ENCODE data around the gene SPPL3. TPM values are rescaled to one million over a fixed set of nuclear protein-coding genes. Genes with fewer than 3 reads are reported as not detected.
"Not testable (repeated sequence)": the region's sequence is repeated elsewhere in the genome, so short reads cannot be mapped to it uniquely, and the experiment has no call there.

The SPPL3 gene, protein sequence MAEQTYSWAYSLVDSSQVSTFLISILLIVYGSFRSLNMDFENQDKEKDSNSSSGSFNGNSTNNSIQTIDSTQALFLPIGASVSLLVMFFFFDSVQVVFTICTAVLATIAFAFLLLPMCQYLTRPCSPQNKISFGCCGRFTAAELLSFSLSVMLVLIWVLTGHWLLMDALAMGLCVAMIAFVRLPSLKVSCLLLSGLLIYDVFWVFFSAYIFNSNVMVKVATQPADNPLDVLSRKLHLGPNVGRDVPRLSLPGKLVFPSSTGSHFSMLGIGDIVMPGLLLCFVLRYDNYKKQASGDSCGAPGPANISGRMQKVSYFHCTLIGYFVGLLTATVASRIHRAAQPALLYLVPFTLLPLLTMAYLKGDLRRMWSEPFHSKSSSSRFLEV
- total RNA-seq, result 10.9 TPM
- polyA plus RNA-seq, result 22.4 TPM
- long read RNA-seq, donor 1, result 0 reads
- long read RNA-seq, donor 2, result 0 reads
- long read RNA-seq, donor 3, full-length matches to known transcripts, result 14 of 14 reads
- long read RNA-seq, donor 3, partial matches to known transcripts, result 0 of 14 reads
- long read RNA-seq, donor 3, other reads (novel, unspliced or antisense), result 0 of 14 reads
- long read RNA-seq, donor 4, full-length matches to known transcripts, result 3 of 3 reads
- long read RNA-seq, donor 4, partial matches to known transcripts, result 0 of 3 reads
- long read RNA-seq, donor 4, other reads (novel, unspliced or antisense), result 0 of 3 reads
- long read RNA-seq, donor 5, full-length matches to known transcripts, result 12 of 12 reads
- long read RNA-seq, donor 5, partial matches to known transcripts, result 0 of 12 reads
- long read RNA-seq, donor 5, other reads (novel, unspliced or antisense), result 0 of 12 reads
- long read RNA-seq, donor 6, full-length matches to known transcripts, result 8 of 8 reads
- long read RNA-seq, donor 6, partial matches to known transcripts, result 0 of 8 reads
- long read RNA-seq, donor 6, other reads (novel, unspliced or antisense), result 0 of 8 reads
- long read RNA-seq, donor 7, full-length matches to known transcripts, result 11 of 11 reads
- long read RNA-seq, donor 7, partial matches to known transcripts, result 0 of 11 reads
- long read RNA-seq, donor 7, other reads (novel, unspliced or antisense), result 0 of 11 reads
- long read RNA-seq, donor 8, full-length matches to known transcripts, result 3 of 3 reads
- long read RNA-seq, donor 8, partial matches to known transcripts, result 0 of 3 reads
- long read RNA-seq, donor 8, other reads (novel, unspliced or antisense), result 0 of 3 reads
- long read RNA-seq, donor 9, full-length matches to known transcripts, result 8 of 8 reads
- long read RNA-seq, donor 9, partial matches to known transcripts, result 0 of 8 reads
- long read RNA-seq, donor 9, other reads (novel, unspliced or antisense), result 0 of 8 reads
- long read RNA-seq, donor 10, full-length matches to known transcripts, result 8 of 8 reads
- long read RNA-seq, donor 10, partial matches to known transcripts, result 0 of 8 reads
- long read RNA-seq, donor 10, other reads (novel, unspliced or antisense), result 0 of 8 reads

- 1% methylated on average over 65 of the region's 66 CpGs for WGBS
- peak; percentile 72 to 97 (median 93) for DNase-seq (ENCODE audit: low read depth in 6 of 9, low spot score in 9 of 9)
Observed at GRCh38 chr12:120904197-120904773, at the start of gene SPPL3. TSS of gene SPPL3 (minus strand) at chr12:120904358. CDS start at chr12:120903867, 491 bp downstream.

GRCh38 chr12:120950807-120951206, 46.6 kb upstream of the SPPL3 start:
- Histone ChIP-seq H3K9me3 (ENCODE audit: control insufficient read depth in 2 of 2, insufficient read depth in 1 of 2, low read length in 1 of 2) (peaks cover 0 to 5% of the 10 kb centered on the region in 2 donors), H3K36me3 (ENCODE audit: control insufficient read depth in 2 of 2, insufficient read depth in 2 of 2, low read length in 1 of 2) (no peaks in the 10 kb centered on the region), H3K4me1 (ENCODE audit: control insufficient read depth in 2 of 2, insufficient read depth in 2 of 2, low read length in 2 of 2) (no peaks in the 10 kb centered on the region), H3K27me3 (ENCODE audit: control insufficient read depth in 2 of 2, insufficient read depth in 1 of 2, low read length in 1 of 2) (no peaks in the 10 kb centered on the region), H3K4me3 (ENCODE audit: low read length in 2 of 2) (no peak overlapping the region), H3K27ac (ENCODE audit: low read depth in 1 of 2, low read length in 1 of 2) (no peak overlapping the region)
- no peak for DNase-seq (ENCODE audit: low read depth in 6 of 9, low spot score in 9 of 9)
- WGBS, result 98% methylated on average over 5 of the region's 5 CpGs

More at GRCh38 chr12:120904197-120904773, at the start of gene SPPL3:
- Histone ChIP-seq H3K9me3 (ENCODE audit: control insufficient read depth in 2 of 2, insufficient read depth in 1 of 2, low read length in 1 of 2) (no peaks in the 10 kb centered on the region), H3K27me3 (ENCODE audit: control insufficient read depth in 2 of 2, insufficient read depth in 1 of 2, low read length in 1 of 2) (no peaks in the 10 kb centered on the region), H3K36me3 (ENCODE audit: control insufficient read depth in 2 of 2, insufficient read depth in 2 of 2, low read length in 1 of 2) (peaks cover 6 to 14% of the 10 kb centered on the region in 2 donors), H3K4me1 (ENCODE audit: control insufficient read depth in 2 of 2, insufficient read depth in 2 of 2, low read length in 2 of 2) (peaks cover 6 to 27% of the 10 kb centered on the region in 2 donors), H3K4me3 (ENCODE audit: low read length in 2 of 2) (peak within 1 kb of the TSS; percentile 88 to 98), H3K27ac (ENCODE audit: low read depth in 1 of 2, low read length in 1 of 2) (peak within 1 kb of the TSS; percentile 77 to 95)

DNA sequence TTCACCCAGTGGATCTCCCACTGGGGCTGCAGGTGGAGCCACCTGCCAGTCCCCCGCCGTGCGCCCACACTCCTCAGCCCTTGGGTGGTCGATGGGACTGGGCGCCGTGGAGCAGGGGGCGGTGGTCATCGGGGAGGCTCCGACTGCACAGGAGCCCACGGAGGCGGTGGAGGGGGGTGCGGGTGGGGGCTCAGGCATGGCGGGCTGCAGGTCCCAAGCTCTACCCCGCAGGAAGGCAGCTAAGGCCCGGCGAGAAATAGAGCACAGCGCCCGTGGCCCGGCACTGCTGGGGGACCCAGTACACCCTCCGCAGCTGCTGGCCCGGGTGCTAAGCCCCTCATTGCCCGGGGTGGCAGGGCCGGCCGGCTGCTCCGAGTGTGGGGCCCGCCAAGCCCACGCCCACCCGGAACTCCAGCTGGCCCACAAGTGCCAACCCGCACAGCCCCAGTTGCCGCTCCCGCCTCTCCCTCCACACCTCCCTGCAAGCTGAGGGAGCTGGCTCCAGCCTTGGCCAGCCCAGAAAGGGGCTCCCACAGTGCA, 46.2 kb upstream of the SPPL3 start:
- not testable (repeated sequence) for H3K27me3 ChIP-seq (ENCODE audit: control insufficient read depth in 2 of 2, insufficient read depth in 1 of 2, low read length in 1 of 2); DNase-seq (ENCODE audit: low read depth in 6 of 9, low spot score in 9 of 9); H3K9me3 ChIP-seq (ENCODE audit: control insufficient read depth in 2 of 2, insufficient read depth in 1 of 2, low read length in 1 of 2); H3K4me1 ChIP-seq (ENCODE audit: control insufficient read depth in 2 of 2, insufficient read depth in 2 of 2, low read length in 2 of 2); H3K4me3 ChIP-seq (ENCODE audit: low read length in 2 of 2); H3K27ac ChIP-seq (ENCODE audit: low read depth in 1 of 2, low read length in 1 of 2); H3K36me3 ChIP-seq (ENCODE audit: control insufficient read depth in 2 of 2, insufficient read depth in 2 of 2, low read length in 1 of 2)
- 94% methylated on average over 31 of the region's 31 CpGs for WGBS

- H3K4me3 ChIP-seq (ENCODE audit: low read length in 2 of 2); H3K36me3 ChIP-seq (ENCODE audit: control insufficient read depth in 2 of 2, insufficient read depth in 2 of 2, low read length in 1 of 2); DNase-seq (ENCODE audit: low read depth in 6 of 9, low spot score in 9 of 9); H3K4me1 ChIP-seq (ENCODE audit: control insufficient read depth in 2 of 2, insufficient read depth in 2 of 2, low read length in 2 of 2); H3K27me3 ChIP-seq (ENCODE audit: control insufficient read depth in 2 of 2, insufficient read depth in 1 of 2, low read length in 1 of 2); H3K9me3 ChIP-seq (ENCODE audit: control insufficient read depth in 2 of 2, insufficient read depth in 1 of 2, low read length in 1 of 2); H3K27ac ChIP-seq (ENCODE audit: low read depth in 1 of 2, low read length in 1 of 2): not testable (repeated sequence)
- WGBS, result 85% methylated on average over 6 of the region's 6 CpGs
Observed at GRCh38 chr12:120945516-120945915, 41.4 kb upstream of the SPPL3 start.

DNA sequence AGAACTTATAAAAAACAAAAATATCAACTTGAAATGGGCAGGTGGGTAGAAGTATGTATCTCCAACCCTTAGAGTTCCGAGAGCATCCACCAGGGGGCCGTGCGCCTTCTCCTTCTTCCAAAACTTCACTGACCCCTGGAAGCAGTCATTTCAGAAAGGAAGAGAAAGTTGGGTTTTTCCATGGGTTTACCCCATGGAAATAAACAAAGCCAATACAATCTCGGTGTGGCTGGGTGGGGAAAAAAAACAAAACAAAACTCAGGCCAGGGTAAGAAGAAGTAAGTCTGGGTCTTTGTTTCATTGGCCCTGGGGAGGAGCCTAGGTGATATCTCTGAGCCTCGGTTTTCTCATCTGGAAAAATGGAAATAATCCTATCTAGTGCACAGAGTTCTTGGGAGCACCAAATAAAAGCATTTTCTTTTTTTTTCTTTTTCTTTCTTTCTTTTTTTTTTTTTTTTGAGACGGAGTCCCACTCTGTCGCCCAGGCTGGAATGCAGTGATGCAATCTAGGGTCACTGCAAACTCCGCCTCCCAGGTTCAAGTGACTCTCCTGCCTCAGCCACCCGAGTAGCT, 40.6 kb upstream of the SPPL3 start:
- no peaks in the 10 kb centered on the region for H3K27me3 ChIP-seq (ENCODE audit: control insufficient read depth in 2 of 2, insufficient read depth in 1 of 2, low read length in 1 of 2)
- WGBS, result 63% methylated on average over 9 of the region's 9 CpGs
- no peaks in the 10 kb centered on the region for H3K36me3 ChIP-seq (ENCODE audit: control insufficient read depth in 2 of 2, insufficient read depth in 2 of 2, low read length in 1 of 2)
- H3K27ac ChIP-seq (ENCODE audit: low read depth in 1 of 2, low read length in 1 of 2), result no peak overlapping the region
- peak in 7 of 9 donors; percentile 34 to 74 (median 50) for DNase-seq (ENCODE audit: low read depth in 6 of 9, low spot score in 9 of 9)
- H3K4me3 ChIP-seq (ENCODE audit: low read length in 2 of 2), result no peak overlapping the region
- peaks cover 0 to 2% of the 10 kb centered on the region in 2 donors for H3K4me1 ChIP-seq (ENCODE audit: control insufficient read depth in 2 of 2, insufficient read depth in 2 of 2, low read length in 2 of 2)
- H3K9me3 ChIP-seq (ENCODE audit: control insufficient read depth in 2 of 2, insufficient read depth in 1 of 2, low read length in 1 of 2), result no peaks in the 10 kb centered on the region

DNA sequence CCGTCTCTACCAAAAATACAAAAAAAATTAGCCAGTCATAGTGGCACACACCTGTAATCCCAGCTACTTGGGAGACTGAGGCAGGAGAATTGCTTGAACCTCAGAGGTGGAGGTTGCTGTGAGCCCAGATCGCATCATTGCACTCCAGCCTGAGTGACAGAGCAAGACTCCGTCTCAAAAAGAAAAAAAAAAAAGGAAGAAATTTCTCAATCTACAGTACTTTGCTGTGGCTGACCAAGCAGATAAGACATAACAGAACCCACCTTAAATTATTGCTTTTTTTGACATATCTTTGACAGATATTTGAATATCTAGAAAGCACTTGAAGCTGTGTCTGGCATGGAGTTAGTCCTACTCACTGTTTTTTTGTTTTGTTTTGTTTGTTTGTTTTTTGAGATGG, 39.3 kb upstream of the SPPL3 start:
- DNase-seq (ENCODE audit: low read depth in 6 of 9, low spot score in 9 of 9), result no peak
- 92% methylated on average over 3 of the region's 3 CpGs for WGBS
- Histone ChIP-seq H3K4me1 (ENCODE audit: control insufficient read depth in 2 of 2, insufficient read depth in 2 of 2, low read length in 2 of 2) (peaks cover 0 to 2% of the 10 kb centered on the region in 2 donors), H3K36me3 (ENCODE audit: control insufficient read depth in 2 of 2, insufficient read depth in 2 of 2, low read length in 1 of 2) (no peaks in the 10 kb centered on the region), H3K27ac (ENCODE audit: low read depth in 1 of 2, low read length in 1 of 2) (no peak overlapping the region), H3K27me3 (ENCODE audit: control insufficient read depth in 2 of 2, insufficient read depth in 1 of 2, low read length in 1 of 2) (no peaks in the 10 kb centered on the region), H3K4me3 (ENCODE audit: low read length in 2 of 2) (no peak overlapping the region), H3K9me3 (ENCODE audit: control insufficient read depth in 2 of 2, insufficient read depth in 1 of 2, low read length in 1 of 2) (no peaks in the 10 kb centered on the region)

- WGBS, result 72% methylated on average over 3 of the region's 3 CpGs
- no peaks in the 10 kb centered on the region for H3K9me3 ChIP-seq (ENCODE audit: control insufficient read depth in 2 of 2, insufficient read depth in 1 of 2, low read length in 1 of 2)
Observed at GRCh38 chr12:120941846-120942405, 37.8 kb upstream of the SPPL3 start.

More at GRCh38 chr12:120941846-120942405, 37.8 kb upstream of the SPPL3 start:
- peaks cover 0 to 2% of the 10 kb centered on the region in 2 donors for H3K4me1 ChIP-seq (ENCODE audit: control insufficient read depth in 2 of 2, insufficient read depth in 2 of 2, low read length in 2 of 2)
- no peak for DNase-seq (ENCODE audit: low read depth in 6 of 9, low spot score in 9 of 9)
- H3K36me3 ChIP-seq (ENCODE audit: control insufficient read depth in 2 of 2, insufficient read depth in 2 of 2, low read length in 1 of 2), result no peaks in the 10 kb centered on the region
- no peak overlapping the region for H3K27ac ChIP-seq (ENCODE audit: low read depth in 1 of 2, low read length in 1 of 2)
- no peak overlapping the region for H3K4me3 ChIP-seq (ENCODE audit: low read length in 2 of 2)
- H3K27me3 ChIP-seq (ENCODE audit: control insufficient read depth in 2 of 2, insufficient read depth in 1 of 2, low read length in 1 of 2), result no peaks in the 10 kb centered on the region

All from thymus (tissue), 14 donors.